Uterus (tissue), 4 donors: ENCODE results near the gene CERS6. TPM values are rescaled to one million over a fixed set of nuclear protein-coding genes. Genes with fewer than 3 reads are reported as not detected.

ENCODE experiments used
- DNase-seq, 2 donors: peaks; one replicate each; pipeline ENCODE4 v3.0.0-alpha.2; 2019 to 2020
- H3K27ac ChIP-seq, 2 donors: fragments of 200-600 bp; sonication (generic); 1 replicate in 1 of 2; 2 replicates in 1 of 2; pipeline ENCODE4 v1.5.1; 2016 to 2018
- H3K27me3 ChIP-seq, 2 donors: fragments of 200-600 bp; sonication (generic); one replicate each; pipeline ENCODE4 v1.5.1; 2018 to 2019; ENCODE audit warnings: control low read depth in 1 of 2
- H3K36me3 ChIP-seq, 2 donors: fragments of 200-600 bp; sonication (generic); one replicate each; pipeline ENCODE4 v1.5.1; 2019; ENCODE audit warnings: control low read depth in 1 of 2
- H3K4me1 ChIP-seq, 2 donors: fragments of 200-600 bp; sonication (generic); one replicate each; pipeline ENCODE4 v1.5.1; 2018 to 2019; ENCODE audit warnings: control low read depth in 1 of 2
- H3K4me3 ChIP-seq, 2 donors: fragments of 200-600 bp; sonication (generic); 1 replicate in 1 of 2; 2 replicates in 1 of 2; pipeline ENCODE4 v1.5.1; 2018 to 2019; ENCODE audit warnings: mild to moderate bottlenecking in 1 of 2
- H3K9me3 ChIP-seq, 2 donors: fragments of 200-600 bp; sonication (generic); one replicate each; pipeline ENCODE4 v1.5.1; 2019; ENCODE audit warnings: control low read depth in 1 of 2
- POLR2A ChIP-seq, 2 donors: fragments of 450-650 bp; IDR thresholded peaks; one replicate each; pipeline ENCODE4 v1.6.1; 2016; ENCODE audit warnings: antibody characterized with exemption in 2 of 2, mild to moderate bottlenecking in 1 of 2, moderate library complexity in 1 of 2
- intact Hi-C: fragments of 100-400 bp; cut with DNase I; formaldehyde crosslinking; loops from one replicate; pipeline ENCODE4 v1.15.1; 2023; ENCODE audit warnings: low total_unique reads
- total RNA-seq, 4 donors: library from RNA; depleted of rRNA in 3 of 4; stranded (reverse); fragments of >200 nt in 3 of 4; gene quantifications; one replicate each; pipeline versions ENCODE4 v1.1.0 to v1.2.4, GENCODE V29; 2014 to 2023
- TF ChIP-seq, protein P1 (sequence below), 4 experiments: fragments of 200-600 bp in 2 of 4; fragments of 450-650 bp in 2 of 4; sonication (generic) in 2 of 4; IDR thresholded peaks; one replicate each; pipeline ENCODE4 v1.5.1; 2016 to 2019; ENCODE audit warnings: antibody characterized with exemption in 4 of 4, mild to moderate bottlenecking in 2 of 4, moderate library complexity in 1 of 4
- donor health status: DM: yes; HTN: yes; CAD: no.

The CERS6 gene
- total RNA-seq, 4 donors from 2014 or later = 20.0 to 47.2 (median 26.6) TPM

DNA sequence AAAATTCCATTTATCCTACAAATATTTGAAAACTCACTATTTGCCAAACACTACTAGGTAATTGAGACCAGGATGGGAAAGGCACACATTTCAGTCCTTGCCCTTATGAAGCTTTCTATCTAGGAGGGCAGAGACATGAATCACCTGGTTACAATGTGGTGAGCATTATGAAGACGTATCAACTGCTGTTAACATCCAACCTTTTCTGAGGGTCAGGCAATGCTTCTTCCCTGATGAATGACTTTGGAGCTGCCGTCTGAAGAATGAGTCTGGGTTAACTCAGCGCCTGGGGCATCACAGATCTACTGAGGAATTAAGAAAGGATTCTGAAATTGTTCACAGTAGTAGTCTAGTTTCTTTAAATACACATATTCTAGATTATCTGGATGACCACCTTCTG lies 284.3 kb downstream of the CERS6 start:
- no peak overlapping the region for H3K27ac ChIP-seq
- H3K9me3 ChIP-seq = no peaks in the 10 kb centered on the region
- intact Hi-C loops = no loop called here
- H3K27me3 ChIP-seq = no peaks in the 10 kb centered on the region
- no peaks in the 10 kb centered on the region for H3K36me3 ChIP-seq
- H3K4me3 ChIP-seq = no peak overlapping the region
- DNase-seq = no peak
- TF ChIP-seq POLR2A (IDR thresholded peaks at IDR 0.05) = no peak
- TF ChIP-seq, protein P1, sequence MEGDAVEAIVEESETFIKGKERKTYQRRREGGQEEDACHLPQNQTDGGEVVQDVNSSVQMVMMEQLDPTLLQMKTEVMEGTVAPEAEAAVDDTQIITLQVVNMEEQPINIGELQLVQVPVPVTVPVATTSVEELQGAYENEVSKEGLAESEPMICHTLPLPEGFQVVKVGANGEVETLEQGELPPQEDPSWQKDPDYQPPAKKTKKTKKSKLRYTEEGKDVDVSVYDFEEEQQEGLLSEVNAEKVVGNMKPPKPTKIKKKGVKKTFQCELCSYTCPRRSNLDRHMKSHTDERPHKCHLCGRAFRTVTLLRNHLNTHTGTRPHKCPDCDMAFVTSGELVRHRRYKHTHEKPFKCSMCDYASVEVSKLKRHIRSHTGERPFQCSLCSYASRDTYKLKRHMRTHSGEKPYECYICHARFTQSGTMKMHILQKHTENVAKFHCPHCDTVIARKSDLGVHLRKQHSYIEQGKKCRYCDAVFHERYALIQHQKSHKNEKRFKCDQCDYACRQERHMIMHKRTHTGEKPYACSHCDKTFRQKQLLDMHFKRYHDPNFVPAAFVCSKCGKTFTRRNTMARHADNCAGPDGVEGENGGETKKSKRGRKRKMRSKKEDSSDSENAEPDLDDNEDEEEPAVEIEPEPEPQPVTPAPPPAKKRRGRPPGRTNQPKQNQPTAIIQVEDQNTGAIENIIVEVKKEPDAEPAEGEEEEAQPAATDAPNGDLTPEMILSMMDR (IDR thresholded peaks at IDR 0.05) = no peak
- H3K4me1 ChIP-seq = no peaks in the 10 kb centered on the region

DNA sequence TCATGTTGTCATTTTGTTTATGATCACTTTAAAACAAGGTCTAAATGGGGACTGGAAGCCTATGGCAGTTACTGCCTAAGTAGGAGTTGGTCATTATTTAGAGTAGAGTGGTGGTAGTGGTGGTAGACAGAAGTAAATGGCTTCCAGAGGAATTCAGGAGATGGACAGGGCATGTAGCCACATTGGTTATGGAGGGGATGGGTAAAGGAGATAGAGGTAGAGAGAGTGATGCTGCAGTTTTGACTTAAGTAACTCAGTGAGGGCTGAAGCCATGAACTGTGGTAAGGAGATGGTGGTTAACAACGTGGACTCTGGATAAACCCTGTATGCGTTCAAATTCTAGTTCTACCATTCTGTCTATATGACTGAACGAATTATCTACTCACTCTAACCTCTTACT lies 284.7 kb downstream of the CERS6 start:
- Histone ChIP-seq H3K9me3 (no peaks in the 10 kb centered on the region), H3K36me3 (no peaks in the 10 kb centered on the region), H3K4me3 (no peak overlapping the region), H3K27ac (no peak overlapping the region), H3K4me1 (no peaks in the 10 kb centered on the region), H3K27me3 (no peaks in the 10 kb centered on the region)
- intact Hi-C loops = no loop called here
- TF ChIP-seq POLR2A (IDR thresholded peaks at IDR 0.05) = no peak
- TF ChIP-seq, protein P1 (IDR thresholded peaks at IDR 0.05) = no peak
- no peak for DNase-seq

DNA sequence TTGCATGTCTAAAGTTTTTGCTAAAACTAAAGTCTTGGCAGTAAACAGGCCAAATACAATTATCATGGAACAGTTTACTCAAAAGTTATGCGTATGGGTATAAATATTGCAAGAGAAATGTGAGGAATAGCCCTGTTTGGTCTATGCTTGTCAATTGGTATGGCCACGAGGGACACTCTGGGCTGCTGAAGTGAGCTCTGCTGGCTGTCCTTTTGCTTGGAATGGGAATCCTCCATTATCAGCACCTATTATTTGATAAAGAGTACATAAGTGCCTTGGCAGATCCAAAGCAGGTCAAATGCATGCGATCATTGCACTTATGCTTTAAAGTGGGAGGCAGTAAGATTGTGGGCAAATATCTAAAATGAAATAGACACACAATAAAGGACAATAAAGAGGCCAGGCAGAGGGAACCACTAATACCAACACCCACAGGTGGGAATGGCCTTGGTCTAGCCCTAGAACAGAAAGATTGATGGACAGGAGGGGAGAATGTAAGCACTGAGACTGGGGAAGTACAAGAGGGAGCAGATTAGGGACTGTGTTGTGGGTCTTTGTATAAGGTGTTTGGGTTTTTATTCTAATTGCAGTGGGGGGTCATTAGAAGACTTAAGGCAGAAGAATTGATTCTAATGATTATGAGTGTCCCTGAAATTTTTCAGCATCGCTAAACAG lies 286.3 kb downstream of the CERS6 start:
- Histone ChIP-seq H3K27me3 (no peaks in the 10 kb centered on the region), H3K27ac (no peak overlapping the region), H3K4me1 (no peaks in the 10 kb centered on the region), H3K4me3 (no peak overlapping the region), H3K36me3 (no peaks in the 10 kb centered on the region), H3K9me3 (no peaks in the 10 kb centered on the region)
- intact Hi-C loops = no loop called here
- DNase-seq = no peak
- no peak for TF ChIP-seq POLR2A (IDR thresholded peaks at IDR 0.05)
- TF ChIP-seq, protein P1 (IDR thresholded peaks at IDR 0.05) = no peak

DNA sequence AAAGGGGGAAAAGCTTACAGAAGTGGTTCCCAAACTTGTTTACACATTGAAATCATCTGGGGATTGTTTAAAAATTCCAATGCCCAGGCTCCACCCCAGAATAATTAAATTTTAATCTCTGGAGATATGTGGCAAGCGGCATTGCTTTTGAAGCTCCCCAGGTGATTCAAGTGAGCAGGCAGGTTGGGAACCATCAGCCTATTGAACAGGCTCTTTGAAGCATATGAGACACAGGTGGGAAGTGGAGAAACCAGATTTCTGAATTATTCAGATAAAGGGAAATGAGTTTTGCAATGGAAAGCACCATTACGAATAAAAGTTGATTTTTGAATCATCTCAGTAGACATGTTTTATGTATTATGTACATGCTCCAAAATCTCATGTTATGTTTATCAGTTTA lies 288.8 kb downstream of the CERS6 start:
- Histone ChIP-seq H3K36me3 (no peaks in the 10 kb centered on the region), H3K4me3 (no peak overlapping the region), H3K27me3 (no peaks in the 10 kb centered on the region), H3K9me3 (no peaks in the 10 kb centered on the region), H3K27ac (no peak overlapping the region), H3K4me1 (no peaks in the 10 kb centered on the region)
- DNase-seq = no peak
- TF ChIP-seq, protein P1 (IDR thresholded peaks at IDR 0.05) = no peak
- no peak for TF ChIP-seq POLR2A (IDR thresholded peaks at IDR 0.05)
- intact Hi-C loops = no loop called here

DNA sequence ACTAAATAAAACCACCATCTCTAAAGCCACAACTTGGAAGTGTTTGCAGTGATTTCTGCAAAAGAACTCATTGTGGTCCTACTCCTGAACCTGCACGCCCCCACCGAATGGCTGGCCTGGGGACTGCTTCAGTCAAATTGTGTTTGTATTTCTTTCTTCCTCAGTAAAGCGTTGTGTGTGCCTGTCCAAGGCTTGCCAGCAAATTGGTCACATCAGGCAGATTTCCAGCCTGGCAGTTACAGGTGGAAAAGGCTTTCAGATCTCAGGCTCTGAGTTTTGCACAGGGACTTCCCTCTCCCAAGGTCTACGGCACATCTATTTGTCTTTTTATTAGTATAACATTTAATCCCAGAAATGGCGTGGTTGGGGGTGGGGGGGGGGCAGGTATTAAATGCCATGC lies 292.4 kb downstream of the CERS6 start:
- intact Hi-C loops = no loop called here
- no peaks in the 10 kb centered on the region for H3K9me3 ChIP-seq

More for the DNA sequence above, 292.4 kb downstream of the CERS6 start:
- Histone ChIP-seq H3K36me3 (no peaks in the 10 kb centered on the region), H3K4me1 (no peaks in the 10 kb centered on the region), H3K27me3 (no peaks in the 10 kb centered on the region), H3K27ac (no peak overlapping the region), H3K4me3 (no peak overlapping the region)
- TF ChIP-seq, protein P1 (IDR thresholded peaks at IDR 0.05) = no peak
- no peak for TF ChIP-seq POLR2A (IDR thresholded peaks at IDR 0.05)
- no peak for DNase-seq
